Measurements from ENCODE around the gene INO80C.

- no peak for TF ChIP-seq CTCF (IDR thresholded peaks at IDR 0.05; ENCODE audit: low read depth, low read length)
- TF ChIP-seq EZH2phosphoT487 (IDR thresholded peaks at IDR 0.05; ENCODE audit: low read depth), result no peak
Measured at GRCh38 chr18:35504996-35505395, 7.2 kb upstream of the INO80C start.
